GM19397 (cell line): ENCODE data around the gene ENAH.
"Not testable (repeated sequence)": the region's sequence is repeated elsewhere in the genome, so short reads cannot be mapped to it uniquely, and the experiment has no call there.

Source experiments
- ATAC-seq: cut with Tn5 transposase; IDR thresholded peaks from one replicate; pipeline ENCODE4 v1.9.1; 2021; ENCODE audit warnings: mild to moderate bottlenecking, moderate library complexity; ENCODE audit not compliant: unreplicated experiment

ENAH gene

GRCh38 chr1:225652729-225653462, at the start of gene ENAH:
Gene ENAH, minus strand, starts transcription at chr1:225653123. Its CDS starts 433 bp downstream, at chr1:225652690.
- ATAC-seq: peak; percentile 58

- ATAC-seq: no peak
Measured at GRCh38 chr1:225700889-225701465, 48.1 kb upstream of the ENAH start.

GRCh38 chr1:225700164-225700821, 47.4 kb upstream of the ENAH start:
- no peak for ATAC-seq

DNA sequence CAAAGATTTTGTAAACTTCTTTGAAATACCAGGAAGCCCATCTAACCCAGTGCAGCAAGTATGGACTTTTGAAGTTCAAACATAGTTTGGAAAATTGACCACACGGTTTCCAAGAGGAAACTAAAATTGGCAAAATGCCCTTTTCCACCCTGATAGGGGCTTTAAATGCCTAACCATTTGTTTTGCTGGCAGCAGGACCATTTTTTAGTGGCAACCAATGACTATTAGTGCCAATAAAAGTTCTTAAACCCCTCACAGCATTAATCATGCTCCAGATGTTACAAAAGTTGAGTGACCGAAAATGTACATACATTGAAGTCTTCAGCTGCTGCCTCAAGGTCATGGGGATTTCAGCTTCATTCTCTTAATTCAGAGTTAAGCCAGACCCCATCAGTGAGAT, 46.4 kb upstream of the ENAH start:
- no peak for ATAC-seq

DNA sequence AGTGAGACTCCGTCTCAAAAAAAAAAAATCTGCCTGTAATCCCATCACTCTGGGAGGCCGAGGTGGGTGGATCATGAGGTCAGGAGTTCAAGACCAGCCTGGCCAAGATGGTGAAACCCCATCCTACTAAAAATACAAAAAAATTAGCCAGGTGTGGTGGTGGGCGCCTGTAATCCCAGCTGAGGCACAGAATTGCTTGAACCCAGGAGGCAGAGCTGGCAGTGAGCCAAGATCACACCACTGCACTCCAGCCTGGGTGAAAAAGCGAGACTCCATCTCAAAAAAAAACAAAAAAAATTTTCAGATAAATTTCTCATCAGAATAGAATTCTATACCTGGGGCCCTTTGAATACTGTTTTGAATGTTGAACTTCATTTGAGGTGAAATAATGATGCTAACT, 45.3 kb upstream of the ENAH start:
- not testable (repeated sequence) for ATAC-seq

GRCh38 chr1:225697428-225697827, 44.5 kb upstream of the ENAH start:
- no peak for ATAC-seq

GRCh38 chr1:225695578-225696337, 42.8 kb upstream of the ENAH start:
- ATAC-seq: no peak

GRCh38 chr1:225694151-225694603, 41.3 kb upstream of the ENAH start:
- no peak for ATAC-seq

GRCh38 chr1:225693697-225694096, 40.8 kb upstream of the ENAH start:
- not testable (repeated sequence) for ATAC-seq

- no peak for ATAC-seq
Measured at GRCh38 chr1:225693085-225693696, 40.3 kb upstream of the ENAH start.

- ATAC-seq: no peak
Measured at GRCh38 chr1:225692517-225692879, 39.6 kb upstream of the ENAH start.

DNA sequence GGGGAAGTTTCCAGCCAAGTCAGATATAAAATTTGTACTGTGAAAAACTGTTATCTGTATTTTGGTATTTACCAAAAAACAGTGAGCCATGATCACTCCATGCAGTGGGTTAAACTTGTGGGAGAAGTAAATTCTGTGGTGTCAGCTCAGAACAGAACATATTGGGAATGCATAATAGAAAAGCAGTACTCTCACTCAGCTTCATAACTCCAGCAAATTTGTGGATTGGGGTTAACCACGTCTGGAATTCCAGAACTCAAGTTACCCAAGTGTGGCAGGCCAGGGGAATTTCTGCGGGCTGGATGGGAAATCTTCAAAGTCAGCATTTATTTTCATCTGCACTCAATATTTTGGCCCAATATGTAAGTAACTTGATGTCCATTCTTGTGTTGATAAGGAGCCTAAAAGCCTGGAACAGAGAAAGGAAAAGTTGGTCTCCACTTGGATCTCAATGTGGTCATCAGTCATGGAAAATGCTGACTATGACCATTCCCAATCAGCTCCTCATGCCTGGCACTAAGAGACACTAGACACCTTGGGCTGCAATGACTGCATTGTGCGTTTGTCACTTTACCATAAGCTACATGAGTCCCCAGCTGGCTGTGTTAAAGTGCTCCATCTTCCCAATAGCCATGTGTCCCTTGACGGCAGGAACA, 39.1 kb upstream of the ENAH start:
- no peak for ATAC-seq

GRCh38 chr1:225691377-225691776, 38.5 kb upstream of the ENAH start:
- no peak for ATAC-seq

GRCh38 chr1:225689882-225690459, 37.0 kb upstream of the ENAH start:
- no peak for ATAC-seq

GRCh38 chr1:225688345-225688744, 35.4 kb upstream of the ENAH start:
- no peak for ATAC-seq

GRCh38 chr1:225685476-225686176, 32.7 kb upstream of the ENAH start:
- no peak for ATAC-seq

DNA sequence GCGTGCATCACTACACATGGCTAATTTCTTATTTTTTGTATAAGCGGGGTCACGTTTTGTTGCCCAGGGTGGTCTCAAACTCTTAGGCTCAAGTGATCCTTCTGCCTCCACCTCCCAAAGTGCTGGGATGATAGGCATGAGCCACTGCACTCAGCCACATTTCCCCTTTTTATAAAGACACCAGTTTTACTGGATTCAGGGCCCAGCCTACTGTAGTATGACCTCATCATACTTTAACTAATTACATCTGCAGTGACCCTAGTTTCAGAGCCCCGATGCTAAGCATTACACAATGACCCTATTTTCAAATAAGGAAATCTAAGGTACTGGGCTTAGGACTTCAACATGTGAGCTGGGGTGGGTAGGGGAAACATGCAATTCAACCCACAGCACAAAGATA, 31.8 kb upstream of the ENAH start:
- no peak for ATAC-seq

DNA sequence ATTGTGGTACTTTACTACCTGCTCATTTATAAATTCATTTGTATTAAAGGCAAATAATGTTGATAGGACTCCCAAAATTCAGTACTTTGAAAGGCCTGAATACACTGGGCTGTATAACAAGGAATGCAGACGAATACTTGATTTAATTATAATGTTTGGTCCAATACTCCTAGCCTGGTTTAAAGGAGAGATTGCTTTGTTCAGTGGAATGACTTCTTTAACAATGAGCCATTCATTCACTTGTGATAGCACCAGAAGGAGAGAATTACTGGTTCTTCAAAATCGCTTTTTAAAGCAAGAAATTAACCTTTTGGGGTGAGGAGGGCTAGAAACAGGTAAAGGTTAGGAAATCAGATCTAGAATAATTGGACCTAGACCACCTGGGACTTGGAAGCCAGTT, 28.3 kb upstream of the ENAH start:
- ATAC-seq: no peak

GRCh38 chr1:225678545-225678944, 25.6 kb upstream of the ENAH start:
- ATAC-seq: no peak
